NCI-H748 (cell line): ENCODE data around the gene SCP2.

Experiments
- DNase-seq: peaks from one replicate; lab custom pipeline; 2025; ENCODE audit not compliant: unreplicated experiment; lab: John Stamatoyannopoulos, UW

SCP2 gene

GRCh38 chr1:53094533-53094919, 167.4 kb downstream of the SCP2 start:
- DNase-seq = no peak
